Ammon's horn (tissue), 1 donor: ENCODE results near the gene MAMDC4.
"Not testable (repeated sequence)": the region's sequence is repeated elsewhere in the genome, so short reads cannot be mapped to it uniquely, and the experiment has no call there.

ENCODE experiments used
- DNase-seq: peaks from one replicate; pipeline ENCODE4 v3.0.0-alpha.2; 2016; ENCODE audit warnings: low spot score

Gene MAMDC4

GRCh38 chr9:136862849-136863622, 10.9 kb downstream of the MAMDC4 start:
- no peak for DNase-seq

- DNase-seq, result no peak
Measured at GRCh38 chr9:136863623-136864273, 11.6 kb downstream of the MAMDC4 start.

- DNase-seq, result no peak
Measured at GRCh38 chr9:136865041-136865767, 13.1 kb downstream of the MAMDC4 start.

- DNase-seq, result no peak
Measured at GRCh38 chr9:136865768-136866103, 13.6 kb downstream of the MAMDC4 start.

GRCh38 chr9:136866898-136867421, 14.8 kb downstream of the MAMDC4 start:
- not testable (repeated sequence) for DNase-seq

DNA sequence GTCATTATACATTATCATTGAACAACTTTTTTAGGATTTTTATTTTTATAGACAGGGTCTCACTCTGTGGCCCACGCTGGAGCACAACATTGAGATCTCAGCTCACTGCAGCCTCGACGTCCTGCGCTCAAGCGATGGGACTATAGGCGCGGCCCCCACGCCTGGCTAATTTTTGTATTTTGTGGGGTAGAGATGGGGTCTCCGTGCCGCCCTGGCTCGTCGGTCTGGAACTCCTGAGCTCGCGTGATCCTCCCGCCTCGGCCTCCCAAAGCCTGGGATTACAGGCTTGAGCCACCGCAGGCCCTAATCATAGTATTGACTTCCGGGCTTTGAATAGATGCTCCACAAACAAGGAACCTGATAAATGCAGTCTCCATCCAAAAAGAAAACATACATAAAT, 15.3 kb downstream of the MAMDC4 start:
- no peak for DNase-seq

GRCh38 chr9:136867917-136868316, 15.8 kb downstream of the MAMDC4 start:
- DNase-seq, result no peak

- DNase-seq, result peak; percentile 1
Measured at GRCh38 chr9:136868644-136869043, 16.5 kb downstream of the MAMDC4 start.

GRCh38 chr9:136869611-136870010, 17.5 kb downstream of the MAMDC4 start:
- not testable (repeated sequence) for DNase-seq

GRCh38 chr9:136875155-136875554, 23.0 kb downstream of the MAMDC4 start:
- peak; percentile 0 for DNase-seq

DNA sequence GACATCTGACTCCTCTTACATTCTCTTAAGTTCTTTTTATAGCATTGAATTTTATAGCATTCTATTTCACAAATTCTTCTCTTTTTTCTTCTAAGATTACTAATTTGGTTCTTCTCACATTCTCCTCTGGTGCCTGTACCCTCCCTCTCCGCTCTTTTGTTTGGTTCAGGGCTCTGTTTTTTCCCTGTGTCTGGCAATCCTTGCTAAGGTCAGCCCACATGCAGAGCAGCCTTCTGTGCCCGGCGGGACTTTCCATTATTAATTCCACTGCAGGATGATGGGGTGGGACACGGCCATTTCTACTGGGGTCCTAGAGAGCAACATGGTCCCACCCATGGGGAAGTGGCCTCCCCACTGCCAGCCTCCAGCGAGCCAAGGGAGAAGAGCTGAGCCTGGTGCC, 24.3 kb downstream of the MAMDC4 start:
- DNase-seq, result no peak

- no peak for DNase-seq
Measured at GRCh38 chr9:136880651-136881050, 28.5 kb downstream of the MAMDC4 start.

DNA sequence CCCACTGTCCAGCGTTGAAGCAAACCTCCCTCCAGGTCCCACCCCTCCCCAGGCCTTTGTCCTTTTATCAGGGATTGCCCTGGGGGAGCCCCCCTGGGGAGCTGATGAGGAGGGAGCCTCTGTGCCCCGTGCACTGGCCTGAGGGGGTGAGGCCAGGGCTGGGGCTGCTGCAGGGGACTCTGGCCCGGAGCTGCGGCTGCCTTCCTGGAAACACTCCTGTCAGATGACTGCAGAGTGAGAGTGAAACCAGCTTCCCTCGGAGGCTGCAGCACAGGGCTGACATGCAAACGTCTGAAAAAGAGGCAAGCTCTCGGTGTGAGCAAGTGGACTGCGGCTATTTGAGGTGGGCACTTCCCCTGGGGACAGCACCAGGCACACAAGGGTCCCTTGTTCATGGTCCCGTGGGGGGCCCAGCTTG, 29.6 kb downstream of the MAMDC4 start:
- DNase-seq, result no peak

- no peak for DNase-seq
Measured at GRCh38 chr9:136882109-136882946, 30.2 kb downstream of the MAMDC4 start.

DNA sequence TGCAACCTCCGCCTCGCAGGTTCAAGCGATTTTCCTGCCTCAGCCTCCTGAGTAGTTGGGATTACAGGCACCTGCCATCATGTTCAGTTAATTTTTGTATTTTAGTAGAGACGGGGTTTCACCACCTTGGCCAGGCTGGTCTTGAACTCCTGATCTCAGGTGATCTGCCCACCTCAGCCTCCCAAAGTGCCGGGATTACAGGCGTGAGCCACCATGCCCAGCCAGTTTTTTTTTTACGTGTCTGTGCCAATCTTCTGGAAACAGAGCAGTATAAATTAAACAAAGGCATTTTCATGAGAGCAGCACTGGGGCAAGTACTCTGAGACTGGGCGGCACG, 30.8 kb downstream of the MAMDC4 start:
- DNase-seq, result not testable (repeated sequence)

DNA sequence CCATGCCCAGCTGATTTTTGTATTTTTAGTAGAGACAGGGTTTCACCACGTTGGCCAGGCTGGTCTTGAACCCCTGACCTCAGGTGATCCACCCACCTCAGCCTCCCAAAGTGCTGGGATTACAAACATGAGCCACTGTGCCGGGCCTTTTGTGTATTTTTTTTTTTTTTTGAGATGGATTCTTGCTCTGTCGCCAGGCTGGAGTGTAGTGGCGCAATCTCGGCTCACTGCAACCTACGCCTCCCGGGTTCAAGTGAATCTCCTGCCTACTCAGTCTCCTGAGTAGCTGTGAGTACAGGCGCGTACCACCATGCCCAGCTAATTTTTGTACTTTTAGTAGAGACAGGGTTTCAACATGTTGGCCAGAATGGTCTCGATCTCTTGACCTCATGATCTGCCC, 31.5 kb downstream of the MAMDC4 start:
- not testable (repeated sequence) for DNase-seq

GRCh38 chr9:136885950-136886578, 33.9 kb downstream of the MAMDC4 start, which contains the start of gene TRAF2:
TRAF2 (plus strand) TSS chr9:136886516; CDS start chr9:136898741, 12,225 bp downstream.
- DNase-seq, result peak; percentile 99

DNA sequence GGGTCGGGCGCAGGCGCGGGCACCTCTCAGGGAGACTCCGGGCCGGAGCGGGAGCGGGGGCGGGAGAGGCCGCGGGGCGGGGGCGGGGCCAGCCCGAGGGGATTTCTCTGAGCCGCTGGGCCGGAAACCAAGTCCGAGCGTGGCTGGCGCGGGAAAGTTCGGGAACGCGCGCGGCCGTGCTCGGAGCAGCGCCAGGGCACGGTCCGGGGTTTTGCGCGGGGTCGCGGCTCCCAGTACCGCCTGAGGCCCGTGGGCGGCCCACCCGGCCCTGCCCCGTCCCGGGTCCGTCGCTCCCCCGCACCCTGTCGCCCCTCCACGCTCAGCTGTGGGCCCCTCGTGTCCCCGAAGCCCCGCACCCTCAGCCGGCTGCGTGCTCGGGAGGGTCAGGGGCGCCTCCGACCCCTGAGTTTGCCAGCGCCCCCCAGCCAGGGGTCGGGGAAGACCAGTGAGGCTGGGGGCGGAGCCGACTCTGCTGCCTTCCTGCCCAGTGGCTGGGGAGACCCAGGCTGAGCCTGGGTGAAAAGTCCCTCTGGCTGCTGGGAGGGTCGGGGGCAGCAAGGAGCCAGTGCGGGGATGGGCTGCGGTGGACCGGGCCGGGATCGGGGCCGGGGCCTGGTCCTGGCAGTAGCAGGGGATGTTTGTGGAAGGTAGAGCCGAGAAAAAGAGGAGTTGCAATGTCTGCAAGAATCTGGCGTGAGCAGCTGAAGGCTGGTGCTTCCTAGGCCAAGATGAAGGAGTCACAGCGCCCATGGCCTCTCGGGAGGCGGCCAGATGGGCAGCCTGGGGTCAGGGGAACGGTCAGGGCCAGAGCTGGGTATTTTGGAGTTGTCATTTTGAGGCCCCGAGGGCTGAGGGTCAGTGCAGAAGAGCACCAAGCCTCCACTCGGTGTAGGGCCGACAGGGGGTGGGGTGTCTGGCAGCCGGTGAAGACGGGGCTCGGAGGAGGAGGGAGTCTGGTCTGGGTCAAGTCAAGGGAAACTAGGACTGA, 34.8 kb downstream of the MAMDC4 start:
- DNase-seq, result peak; percentile 6

DNA sequence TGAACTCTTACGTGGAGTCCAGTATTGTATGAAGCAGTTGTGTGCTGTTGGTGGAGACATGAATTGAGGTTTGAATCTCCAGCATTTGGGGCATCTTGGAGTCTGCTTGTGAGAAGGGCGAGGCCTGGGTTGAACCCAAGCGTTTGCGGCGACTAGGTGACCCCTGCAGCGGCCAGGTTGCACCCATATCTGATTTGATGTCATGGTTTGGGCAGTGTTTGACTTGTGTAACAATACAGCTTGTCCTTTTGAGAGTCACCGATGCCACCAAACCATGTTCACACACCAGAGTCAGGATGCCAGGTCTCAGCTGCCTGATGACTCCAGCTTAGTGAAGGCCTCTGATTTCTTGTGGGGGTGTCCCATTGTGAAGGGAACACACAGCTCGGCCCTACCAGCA, 36.3 kb downstream of the MAMDC4 start:
- no peak for DNase-seq

- DNase-seq, result no peak
Measured at GRCh38 chr9:136889858-136890257, 37.7 kb downstream of the MAMDC4 start.
